IMR-90 (cell line): ENCODE measurements around the gene DUSP7. TPM values are rescaled to one million over a fixed set of nuclear protein-coding genes. Genes with fewer than 3 reads are reported as not detected.

Experiments
- ATAC-seq: fragments of 200-7000 bp; cut with Tn5 transposase; 2 replicates; pipeline ENCODE4 v1.9.1; 2020; ENCODE audit warnings: low read depth, mild to moderate bottlenecking, moderate library complexity
- Bru-seq: library from RNA; stranded (reverse); fragments of 400-500 nt; gene quantifications from one replicate; lab custom pipeline; 2021; lab: Mats Ljungman, UMichigan
- BruChase-seq, 2 experiments: library from RNA; stranded (reverse); fragments of 400-500 nt; gene quantifications; one replicate each; lab custom pipeline; 2021; lab: Mats Ljungman, UMichigan
- BruUV-seq: library from RNA; stranded (reverse); fragments of 400-500 nt; replicated peaks from 2 replicates; lab custom pipeline; 2021; lab: Mats Ljungman, UMichigan
- CTCF ChIA-PET: fragments of 300-600 bp; formaldehyde crosslinking; extraction: SDS; loops from one replicate; lab custom pipeline; 2021; ENCODE audit warnings: antibody characterized with exemption; lab: Yijun Ruan, JAX
- POLR2A ChIA-PET: fragments of 300-600 bp; sonication (Branson Sonifier 250); formaldehyde crosslinking; loops from one replicate; lab custom pipeline; 2022; ENCODE audit warnings: antibody characterized with exemption; ENCODE audit not compliant: unreplicated experiment; lab: Charles Lee
- DNase-seq: peaks from one replicate; pipeline ENCODE4 v3.0.0; 2013
- H2AFZ ChIP-seq: replicated peaks from 2 replicates; pipeline ENCODE3; 2013; ENCODE audit warnings: low read length, mild to moderate bottlenecking; ENCODE audit not compliant: poor library complexity
- H2AK5ac ChIP-seq: 2 replicates; pipeline ENCODE4 v1.6.1; 2013; ENCODE audit warnings: low read depth, low read length, inconsistent platforms
- H2AK9ac ChIP-seq: replicated peaks from 2 replicates; pipeline ENCODE3; 2013; ENCODE audit warnings: mild to moderate bottlenecking, low read depth, low read length, moderate library complexity; ENCODE audit not compliant: poor library complexity
- H2BK120ac ChIP-seq: 2 replicates; pipeline ENCODE4 v1.6.1; 2013; ENCODE audit warnings: low read depth, low read length, inconsistent platforms
- H2BK15ac ChIP-seq: 3 replicates; pipeline ENCODE4 v1.6.1; 2013; ENCODE audit warnings: low read depth, low read length, inconsistent platforms
- H2BK20ac ChIP-seq: 2 replicates; pipeline ENCODE4 v1.6.1; 2013; ENCODE audit warnings: low read depth, mild to moderate bottlenecking, inconsistent platforms, low read length, moderate library complexity
- H2BK5ac ChIP-seq: 2 replicates; pipeline ENCODE4 v1.6.1; 2013; ENCODE audit warnings: mild to moderate bottlenecking, low read depth, low read length, inconsistent platforms; ENCODE audit not compliant: poor library complexity, severe bottlenecking
- H3K14ac ChIP-seq: replicated peaks from 2 replicates; pipeline ENCODE4 v1.6.1; 2013; ENCODE audit warnings: low read depth, low read length, inconsistent platforms
- H3K18ac ChIP-seq: 2 replicates; pipeline ENCODE4 v1.6.1; 2013; ENCODE audit warnings: low read depth, low read length, control low read depth
- H3K23ac ChIP-seq: 2 replicates; pipeline ENCODE4 v1.6.1; 2013; ENCODE audit warnings: low read depth, low read length, inconsistent platforms
- H3K27ac ChIP-seq: 2 replicates; pipeline ENCODE4 v1.5.1; 2013; ENCODE audit warnings: mild to moderate bottlenecking, control low read depth, low read length; ENCODE audit not compliant: insufficient read depth
- H3K27me3 ChIP-seq: 2 replicates; pipeline ENCODE4 v1.6.1; 2013; ENCODE audit warnings: low read length; ENCODE audit not compliant: control insufficient read depth, insufficient read depth
- H3K36me3 ChIP-seq: 2 replicates; pipeline ENCODE4 v1.6.1; 2013; ENCODE audit warnings: low read length, mixed read lengths; ENCODE audit not compliant: control insufficient read depth, insufficient read depth
- H3K4ac ChIP-seq: 2 replicates; pipeline ENCODE4 v1.6.1; 2013; ENCODE audit warnings: low read depth, low read length, inconsistent platforms
- H3K4me1 ChIP-seq: 2 replicates; pipeline ENCODE4 v1.6.1; 2013; ENCODE audit warnings: low read length, mixed read lengths; ENCODE audit not compliant: control insufficient read depth, insufficient read depth
- H3K4me2 ChIP-seq: 2 replicates; pipeline ENCODE4 v1.6.1; 2013; ENCODE audit warnings: low read depth, mild to moderate bottlenecking, control low read depth, low read length, moderate library complexity
- H3K4me3 ChIP-seq: 2 replicates; pipeline ENCODE4 v1.5.1; 2013; ENCODE audit warnings: low read depth, mild to moderate bottlenecking, control low read depth, low read length, moderate library complexity; ENCODE audit not compliant: insufficient read depth
- H3K56ac ChIP-seq: 2 replicates; pipeline ENCODE4 v1.6.1; 2013; ENCODE audit warnings: low read length, inconsistent platforms; ENCODE audit not compliant: insufficient read depth; ENCODE audit errors: extremely low read depth
- H3K79me1 ChIP-seq, 2 experiments: 2 replicates each; pipeline ENCODE4 v1.6.1; 2013; ENCODE audit warnings: low read length in 2 of 2, inconsistent platforms in 1 of 2, low read depth in 1 of 2
- H3K9ac ChIP-seq: 2 replicates; pipeline ENCODE4 v1.6.1; 2013; ENCODE audit warnings: low read depth, low read length, control low read depth
- H3K9me1 ChIP-seq: 2 replicates; pipeline ENCODE4 v1.6.1; 2013; ENCODE audit warnings: low read length, inconsistent platforms; ENCODE audit not compliant: insufficient read depth
- H3K9me3 ChIP-seq: 2 replicates; pipeline ENCODE4 v1.6.1; 2013; ENCODE audit warnings: low read length; ENCODE audit not compliant: control insufficient read depth, insufficient read depth
- H4K20me1 ChIP-seq: 2 replicates; pipeline ENCODE4 v1.6.1; 2013; ENCODE audit warnings: low read length, inconsistent platforms; ENCODE audit not compliant: insufficient read depth
- H4K5ac ChIP-seq: 2 replicates; pipeline ENCODE4 v1.6.1; 2013; ENCODE audit warnings: mild to moderate bottlenecking, low read depth, low read length, control low read depth
- H4K8ac ChIP-seq, 2 experiments: 2 replicates each; pipeline ENCODE4 v1.6.1; 2013; ENCODE audit warnings: low read depth in 2 of 2, low read length in 2 of 2, control low read depth in 1 of 2, inconsistent platforms in 1 of 2
- H4K91ac ChIP-seq: 2 replicates; pipeline ENCODE4 v1.6.1; 2013; ENCODE audit warnings: low read depth, low read length, inconsistent platforms; ENCODE audit not compliant: insufficient read depth
- BHLHE40 ChIP-seq: fragments of 150-350 bp; IDR thresholded peaks from 2 replicates; pipeline ENCODE4 v1.6.1; 2016; ENCODE audit warnings: mild to moderate bottlenecking, low read depth, low read length
- MAZ ChIP-seq: IDR thresholded peaks from 2 replicates; pipeline ENCODE4 v1.6.1; 2012; ENCODE audit warnings: low read depth, mild to moderate bottlenecking, low read length, improper control_type of control experiment, moderate library complexity, borderline replicate concordance
- RFX5 ChIP-seq: IDR thresholded peaks from 2 replicates; pipeline ENCODE4 v1.8.0; 2012; ENCODE audit warnings: low read depth, mild to moderate bottlenecking, low read length, moderate library complexity
- WGBS, 2 experiments: methylation state at CpG; one replicate each; pipeline versions ENCODE4 v1.1.5 to v1.1.7; 2013; ENCODE audit warnings: missing lambda C conversion rate in 2 of 2; ENCODE audit not compliant: insufficient read length in 1 of 2; ENCODE audit errors: extremely low coverage in 2 of 2; 5-methylcytosine and 5-hydroxymethylcytosine counted together
- dilution Hi-C: fragments of 300-500 bp; cut with HindIII; formaldehyde crosslinking; loops from one replicate; pipeline ENCODE4 v1.14.3; 2018; ENCODE audit warnings: low sequenced_read_pairs; ENCODE audit not compliant: unreplicated experiment
- in situ Hi-C: fragments of 300-500 bp; cut with MboI; formaldehyde crosslinking; loops from 3 replicates; pipeline ENCODE4 v1.14.3; 2019; ENCODE audit warnings: low sequenced_read_pairs, inconsistent platforms, mixed read lengths
- intact Hi-C: fragments of 100-400 bp; cut with micrococcal nuclease; formaldehyde crosslinking; loops from 2 replicates; pipeline ENCODE4 v1.10.0; 2022
- long read RNA-seq: library from polyadenylated mRNA; unstranded; transcript quantifications from one replicate; pipeline ENCODE4 v2.0.0, GENCODE V29; 2021; ENCODE audit not compliant: unreplicated experiment
- polyA plus RNA-seq, 3 experiments: library from polyadenylated mRNA; depleted of rRNA; stranded (reverse); fragments of >200 nt; gene quantifications; 2 replicates each; pipeline ENCODE4 v1.2.3, GENCODE V29; 2012; ENCODE audit warnings: low replicate concordance in 1 of 3
- total RNA-seq: library from RNA; depleted of rRNA; stranded (reverse); fragments of >200 nt; gene quantifications from 2 replicates; pipeline ENCODE4 v1.2.3, GENCODE V29; 2012; rRNA removed
- TF ChIP-seq, protein P1 (sequence below): conservative IDR thresholded peaks from 2 replicates; pipeline ENCODE4 v1.5.1; 2012; ENCODE audit warnings: mild to moderate bottlenecking, low read depth, low read length, improper control_type of control experiment
- TF ChIP-seq, protein P2 (sequence below): fragments of 150-350 bp; IDR thresholded peaks from 2 replicates; pipeline ENCODE4 v1.6.1; 2017; ENCODE audit warnings: mild to moderate bottlenecking, antibody characterized with exemption, low read length, low read depth

Gene DUSP7, protein sequence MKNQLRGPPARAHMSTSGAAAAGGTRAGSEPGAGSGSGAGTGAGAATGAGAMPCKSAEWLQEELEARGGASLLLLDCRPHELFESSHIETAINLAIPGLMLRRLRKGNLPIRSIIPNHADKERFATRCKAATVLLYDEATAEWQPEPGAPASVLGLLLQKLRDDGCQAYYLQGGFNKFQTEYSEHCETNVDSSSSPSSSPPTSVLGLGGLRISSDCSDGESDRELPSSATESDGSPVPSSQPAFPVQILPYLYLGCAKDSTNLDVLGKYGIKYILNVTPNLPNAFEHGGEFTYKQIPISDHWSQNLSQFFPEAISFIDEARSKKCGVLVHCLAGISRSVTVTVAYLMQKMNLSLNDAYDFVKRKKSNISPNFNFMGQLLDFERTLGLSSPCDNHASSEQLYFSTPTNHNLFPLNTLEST
- total RNA-seq (9.3 and 9.7 TPM in 2 replicates), polyA plus RNA-seq (2012; rRNA removed) (24.0 and 27.8 TPM in 2 replicates), Bru-seq, nascent RNA (percentile 56 among the genes with signal in this experiment), BruChase-seq, experiment 1, labeled RNA remaining after a 6-hour chase (percentile 58 among the genes with signal in this experiment), BruChase-seq, experiment 2, labeled RNA remaining after a 2-hour chase (percentile 84 among the genes with signal in this experiment)
- 10.9 and 26.7 TPM in 2 replicates for polyA plus RNA-seq (2012; cell fraction: cytosol; rRNA removed)
- 8.9 and 16.8 TPM in 2 replicates for polyA plus RNA-seq (2012; cell fraction: nucleus; rRNA removed; ENCODE audit: low replicate concordance)
- long read RNA-seq, partial matches to known transcripts: 16 of 17 reads
- long read RNA-seq, other reads (novel, unspliced or antisense): 0 of 17 reads

GRCh38 chr3:52056521-52056967, at the start of gene DUSP7:
TSS of gene DUSP7 (minus strand) at chr3:52056571. CDS start at chr3:52056366, 205 bp downstream.
- H3K4me2 ChIP-seq: peak within 1 kb of the TSS; percentile 97
- intact Hi-C loops (loop anchor here (1.0 to 5.0 kb wide), 3 partner anchors 34 to 114 kb away; partner anchors contain the start of gene PARP3), dilution Hi-C loops (no loop called here), in situ Hi-C loops (no loop called here)
- peak within 1 kb of the TSS; percentile 99 for H3K9ac ChIP-seq
- H3K9me3 ChIP-seq: no peaks in the 10 kb centered on the region
- peak within 1 kb of the TSS; percentile 79 for H2BK120ac ChIP-seq
- H3K79me1 ChIP-seq: peaks cover 6 to 44% of the 10 kb centered on the region in 2 experiments; a peak in 3 of 4 replicates
- peak; percentile 45 for ATAC-seq
- peak within 1 kb of the TSS; percentile 96 for H3K27ac ChIP-seq
- no peaks in the 10 kb centered on the region for H3K27me3 ChIP-seq
- H2AK9ac ChIP-seq: peak within 1 kb of the TSS; percentile 99
- H3K4me1 ChIP-seq: peaks cover 22% of the 10 kb centered on the region
- peak within 1 kb of the TSS; percentile 98 for H2AFZ ChIP-seq
- H2AK5ac ChIP-seq: peak within 1 kb of the TSS; percentile 97
- peak within 1 kb of the TSS; percentile 80 for H2BK20ac ChIP-seq
- peak within 1 kb of the TSS; percentile 32; the same call in 1 of the 2 replicates for H4K5ac ChIP-seq
- H3K4me3 ChIP-seq: peak within 1 kb of the TSS; percentile 96
- peaks cover 11% of the 10 kb centered on the region; the same call in 1 of the 2 replicates for H4K20me1 ChIP-seq
- TF ChIP-seq BHLHE40: no peak
- TF ChIP-seq, protein P1, sequence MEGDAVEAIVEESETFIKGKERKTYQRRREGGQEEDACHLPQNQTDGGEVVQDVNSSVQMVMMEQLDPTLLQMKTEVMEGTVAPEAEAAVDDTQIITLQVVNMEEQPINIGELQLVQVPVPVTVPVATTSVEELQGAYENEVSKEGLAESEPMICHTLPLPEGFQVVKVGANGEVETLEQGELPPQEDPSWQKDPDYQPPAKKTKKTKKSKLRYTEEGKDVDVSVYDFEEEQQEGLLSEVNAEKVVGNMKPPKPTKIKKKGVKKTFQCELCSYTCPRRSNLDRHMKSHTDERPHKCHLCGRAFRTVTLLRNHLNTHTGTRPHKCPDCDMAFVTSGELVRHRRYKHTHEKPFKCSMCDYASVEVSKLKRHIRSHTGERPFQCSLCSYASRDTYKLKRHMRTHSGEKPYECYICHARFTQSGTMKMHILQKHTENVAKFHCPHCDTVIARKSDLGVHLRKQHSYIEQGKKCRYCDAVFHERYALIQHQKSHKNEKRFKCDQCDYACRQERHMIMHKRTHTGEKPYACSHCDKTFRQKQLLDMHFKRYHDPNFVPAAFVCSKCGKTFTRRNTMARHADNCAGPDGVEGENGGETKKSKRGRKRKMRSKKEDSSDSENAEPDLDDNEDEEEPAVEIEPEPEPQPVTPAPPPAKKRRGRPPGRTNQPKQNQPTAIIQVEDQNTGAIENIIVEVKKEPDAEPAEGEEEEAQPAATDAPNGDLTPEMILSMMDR: no peak
- no peak for TF ChIP-seq RFX5
- peak; percentile 82; the same call in 1 of the 2 replicates for TF ChIP-seq MAZ
- TF ChIP-seq, protein P2, sequence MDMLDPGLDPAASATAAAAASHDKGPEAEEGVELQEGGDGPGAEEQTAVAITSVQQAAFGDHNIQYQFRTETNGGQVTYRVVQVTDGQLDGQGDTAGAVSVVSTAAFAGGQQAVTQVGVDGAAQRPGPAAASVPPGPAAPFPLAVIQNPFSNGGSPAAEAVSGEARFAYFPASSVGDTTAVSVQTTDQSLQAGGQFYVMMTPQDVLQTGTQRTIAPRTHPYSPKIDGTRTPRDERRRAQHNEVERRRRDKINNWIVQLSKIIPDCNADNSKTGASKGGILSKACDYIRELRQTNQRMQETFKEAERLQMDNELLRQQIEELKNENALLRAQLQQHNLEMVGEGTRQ: no peak
- peak within 1 kb of the TSS; percentile 100 for H3K23ac ChIP-seq
- H3K56ac ChIP-seq: peak within 1 kb of the TSS; percentile 93
- ChIA-PET CTCF (interaction anchor here (1.2 to 1.8 kb wide), 2 partner anchors 52 to 62 kb away, joined by 4 to 5 read pairs; no protein-coding TSS in a partner anchor), POLR2A (interaction anchor here (0.6 to 1.0 kb wide), 3 partner anchors 61 to 721 kb away, joined by 3 to 4 read pairs (median 3); no protein-coding TSS in a partner anchor)
- BruUV-seq: no TSS peak
- 0% methylated on average over 15 of the region's 51 CpGs; no CpG with 5 or more reads in 1 of the 2 experiments for WGBS, 2 experiments
- H2BK15ac ChIP-seq: peak within 1 kb of the TSS; percentile 64; the same call in 1 of the 3 replicates
- H3K9me1 ChIP-seq: peaks cover 8% of the 10 kb centered on the region; the same call in 1 of the 2 replicates
- peak within 1 kb of the TSS; percentile 10 for H3K18ac ChIP-seq
- H2BK5ac ChIP-seq: peak within 1 kb of the TSS; percentile 92
- DNase-seq: peak; percentile 46
- peak within 1 kb of the TSS; percentile 99 for H3K4ac ChIP-seq
- H4K91ac ChIP-seq: peak within 1 kb of the TSS; percentile 97
- peak within 1 kb of the TSS; percentile 94 to 96 for H4K8ac ChIP-seq
- H3K36me3 ChIP-seq: peaks cover 11% of the 10 kb centered on the region
- peak within 1 kb of the TSS; percentile 100 for H3K14ac ChIP-seq
